HG03103 (cell line): ENCODE results near the gene ADGRA3.

Experiments used
- ATAC-seq: cut with Tn5 transposase; IDR thresholded peaks from one replicate; pipeline ENCODE4 v1.9.1; 2021; ENCODE audit warnings: low read depth; ENCODE audit not compliant: unreplicated experiment

The ADGRA3 gene, protein sequence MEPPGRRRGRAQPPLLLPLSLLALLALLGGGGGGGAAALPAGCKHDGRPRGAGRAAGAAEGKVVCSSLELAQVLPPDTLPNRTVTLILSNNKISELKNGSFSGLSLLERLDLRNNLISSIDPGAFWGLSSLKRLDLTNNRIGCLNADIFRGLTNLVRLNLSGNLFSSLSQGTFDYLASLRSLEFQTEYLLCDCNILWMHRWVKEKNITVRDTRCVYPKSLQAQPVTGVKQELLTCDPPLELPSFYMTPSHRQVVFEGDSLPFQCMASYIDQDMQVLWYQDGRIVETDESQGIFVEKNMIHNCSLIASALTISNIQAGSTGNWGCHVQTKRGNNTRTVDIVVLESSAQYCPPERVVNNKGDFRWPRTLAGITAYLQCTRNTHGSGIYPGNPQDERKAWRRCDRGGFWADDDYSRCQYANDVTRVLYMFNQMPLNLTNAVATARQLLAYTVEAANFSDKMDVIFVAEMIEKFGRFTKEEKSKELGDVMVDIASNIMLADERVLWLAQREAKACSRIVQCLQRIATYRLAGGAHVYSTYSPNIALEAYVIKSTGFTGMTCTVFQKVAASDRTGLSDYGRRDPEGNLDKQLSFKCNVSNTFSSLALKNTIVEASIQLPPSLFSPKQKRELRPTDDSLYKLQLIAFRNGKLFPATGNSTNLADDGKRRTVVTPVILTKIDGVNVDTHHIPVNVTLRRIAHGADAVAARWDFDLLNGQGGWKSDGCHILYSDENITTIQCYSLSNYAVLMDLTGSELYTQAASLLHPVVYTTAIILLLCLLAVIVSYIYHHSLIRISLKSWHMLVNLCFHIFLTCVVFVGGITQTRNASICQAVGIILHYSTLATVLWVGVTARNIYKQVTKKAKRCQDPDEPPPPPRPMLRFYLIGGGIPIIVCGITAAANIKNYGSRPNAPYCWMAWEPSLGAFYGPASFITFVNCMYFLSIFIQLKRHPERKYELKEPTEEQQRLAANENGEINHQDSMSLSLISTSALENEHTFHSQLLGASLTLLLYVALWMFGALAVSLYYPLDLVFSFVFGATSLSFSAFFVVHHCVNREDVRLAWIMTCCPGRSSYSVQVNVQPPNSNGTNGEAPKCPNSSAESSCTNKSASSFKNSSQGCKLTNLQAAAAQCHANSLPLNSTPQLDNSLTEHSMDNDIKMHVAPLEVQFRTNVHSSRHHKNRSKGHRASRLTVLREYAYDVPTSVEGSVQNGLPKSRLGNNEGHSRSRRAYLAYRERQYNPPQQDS (N-terminal part only)

GRCh38 chr4:22515888-22516541 lies at the start of gene ADGRA3:
Gene ADGRA3 (minus strand): TSS chr4:22516066. CDS start chr4:22515784, 282 bp downstream.
- peak; percentile 66 for ATAC-seq

DNA sequence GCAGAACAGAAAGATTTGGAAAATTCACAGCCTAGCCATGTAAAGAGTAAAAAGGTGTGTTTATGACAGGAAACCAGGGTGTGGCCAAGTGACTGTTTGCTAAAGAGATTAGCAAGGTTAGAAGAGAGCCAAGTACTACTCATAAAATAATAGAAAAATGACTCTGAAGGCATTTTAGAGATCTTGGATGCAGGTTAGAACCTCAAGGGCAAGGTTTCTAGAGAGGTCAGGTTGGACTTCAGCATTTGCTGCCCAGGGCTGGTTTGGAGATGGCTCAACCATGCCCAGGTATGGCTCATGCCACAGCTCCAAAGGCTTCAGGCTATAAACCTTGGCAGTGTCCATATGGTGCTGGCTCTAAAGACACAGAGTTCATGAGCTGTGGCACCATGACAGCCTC lies 40.6 kb upstream of the ADGRA3 start:
- no peak for ATAC-seq

DNA sequence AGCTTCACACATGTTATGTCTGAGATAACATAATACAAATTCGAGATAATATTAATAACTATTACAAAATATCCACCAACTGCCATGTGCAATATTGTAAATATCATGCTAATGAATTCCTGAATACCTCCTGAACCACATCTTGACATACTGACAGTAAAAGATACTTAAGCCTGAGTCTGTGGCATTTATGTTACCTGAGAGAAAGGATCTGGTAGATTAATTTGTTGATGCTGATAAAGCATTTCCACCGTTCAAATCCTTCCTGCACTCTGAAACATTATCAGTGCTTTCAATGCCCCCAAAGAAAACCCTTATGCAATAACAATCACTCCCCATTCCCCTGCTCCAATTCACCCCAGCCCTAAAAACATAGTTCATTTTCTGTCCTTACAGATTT lies 38.8 kb upstream of the ADGRA3 start:
- no peak for ATAC-seq

DNA sequence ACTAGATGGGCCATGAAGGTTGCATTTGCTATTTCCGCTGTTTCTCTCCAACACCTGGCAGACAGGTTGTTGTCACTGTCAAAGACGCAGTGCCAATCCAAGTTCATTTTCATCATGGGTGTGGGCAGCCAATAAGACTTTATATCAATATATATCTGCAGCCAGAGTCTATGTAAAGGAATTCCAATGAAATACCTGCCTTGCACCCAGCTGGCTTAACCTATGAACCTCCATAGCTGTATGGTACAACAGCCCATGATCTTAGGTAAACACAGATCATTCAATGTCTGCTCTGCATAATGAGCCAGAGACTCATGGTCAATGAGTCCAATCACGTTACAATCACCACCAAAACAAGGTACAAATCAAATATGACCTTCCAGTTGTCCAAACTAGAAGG lies 37.7 kb upstream of the ADGRA3 start:
- ATAC-seq = no peak

DNA sequence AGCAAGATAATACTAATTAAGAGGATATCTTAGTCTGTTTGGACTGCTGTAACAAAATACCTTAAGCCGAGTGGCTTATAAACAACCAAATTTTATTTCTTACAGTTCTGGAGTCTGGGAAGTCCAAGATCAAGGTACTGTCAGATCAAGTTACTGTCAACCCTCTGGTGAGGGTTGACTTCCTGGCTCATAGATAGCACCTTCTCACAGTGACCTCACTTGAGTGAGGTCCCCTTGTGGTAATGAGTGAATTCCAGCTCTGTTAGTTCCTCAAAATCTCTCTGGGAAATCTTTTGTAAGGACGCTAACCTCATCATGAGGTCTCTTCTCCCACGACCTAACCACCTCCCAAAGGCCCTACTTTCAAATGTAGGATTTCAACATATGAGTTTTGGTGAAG lies 36.9 kb upstream of the ADGRA3 start:
- no peak for ATAC-seq

GRCh38 chr4:22551550-22551949 lies 35.7 kb upstream of the ADGRA3 start:
- ATAC-seq = no peak

- ATAC-seq = no peak
These were observed 30.4 kb upstream of the ADGRA3 start for GRCh38 chr4:22546299-22546698.

- ATAC-seq = no peak
These were observed 23.4 kb upstream of the ADGRA3 start for GRCh38 chr4:22539251-22539650.

DNA sequence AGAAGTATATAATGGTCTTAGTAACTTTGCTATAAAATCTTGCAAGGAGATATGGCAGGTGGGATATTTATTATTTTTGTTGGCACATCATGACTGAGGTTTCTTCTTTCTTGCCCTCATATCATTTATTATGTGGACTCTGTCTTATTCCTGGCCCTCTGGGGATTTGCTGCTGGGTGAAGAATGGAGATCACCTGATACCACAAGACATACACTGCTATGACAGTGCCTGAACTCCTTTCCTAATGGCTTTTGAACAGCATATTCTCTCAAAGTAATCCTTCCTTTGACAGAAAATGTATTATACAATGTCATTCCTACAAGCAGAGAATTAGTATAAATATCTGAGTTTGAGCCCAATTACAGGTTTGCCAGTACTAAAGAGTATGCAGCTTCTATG lies 22.0 kb upstream of the ADGRA3 start:
- ATAC-seq = no peak

GRCh38 chr4:22534374-22534773 lies 18.5 kb upstream of the ADGRA3 start:
- ATAC-seq = no peak

GRCh38 chr4:22532896-22533295 lies 17.0 kb upstream of the ADGRA3 start:
- no peak for ATAC-seq

DNA sequence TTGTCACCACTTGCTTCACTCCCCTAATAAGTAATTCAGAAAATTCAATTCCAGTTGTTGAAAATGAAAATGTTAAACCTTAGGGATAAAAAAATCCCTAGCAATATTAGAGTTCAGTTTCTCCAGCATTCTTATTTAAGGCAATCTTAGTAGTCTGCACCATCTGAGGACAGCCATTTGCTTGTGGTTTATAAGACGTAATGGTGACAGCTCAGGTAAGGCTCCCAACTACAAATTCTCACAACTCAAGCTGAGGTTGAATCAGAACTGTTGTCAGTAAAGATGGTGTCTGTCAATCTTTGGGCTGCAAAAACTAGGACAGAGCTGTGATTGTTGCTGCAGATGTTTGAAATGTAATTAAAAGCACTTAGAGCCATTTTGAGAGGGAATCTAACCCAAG lies 16.3 kb upstream of the ADGRA3 start:
- no peak for ATAC-seq

GRCh38 chr4:22531311-22532019 lies 15.6 kb upstream of the ADGRA3 start:
- no peak for ATAC-seq

- ATAC-seq = no peak
These were observed 9.0 kb upstream of the ADGRA3 start for GRCh38 chr4:22524895-22525294.

- no peak for ATAC-seq
These were observed 7.0 kb upstream of the ADGRA3 start for GRCh38 chr4:22522706-22523501.

DNA sequence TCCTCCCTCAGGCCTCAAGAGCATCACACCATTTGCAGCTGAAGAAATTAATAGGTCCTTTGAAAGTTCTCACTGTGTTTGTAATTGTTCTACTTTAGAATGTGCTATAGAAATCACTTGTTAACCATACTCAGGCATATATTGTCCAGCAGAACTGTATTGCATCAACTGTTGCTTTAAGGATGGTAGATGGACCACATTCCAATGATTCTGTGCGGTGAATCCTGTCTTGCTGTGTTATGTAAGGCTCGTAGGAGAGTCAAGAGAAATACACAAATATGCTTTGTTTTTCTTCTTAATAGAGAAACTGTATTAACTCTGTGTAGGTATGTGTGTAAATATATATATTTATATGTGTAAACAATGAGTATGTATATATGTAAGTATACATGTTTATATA lies 6.3 kb upstream of the ADGRA3 start:
- no peak for ATAC-seq

- no peak for ATAC-seq
These were observed 5.4 kb upstream of the ADGRA3 start for GRCh38 chr4:22521240-22521639.

DNA sequence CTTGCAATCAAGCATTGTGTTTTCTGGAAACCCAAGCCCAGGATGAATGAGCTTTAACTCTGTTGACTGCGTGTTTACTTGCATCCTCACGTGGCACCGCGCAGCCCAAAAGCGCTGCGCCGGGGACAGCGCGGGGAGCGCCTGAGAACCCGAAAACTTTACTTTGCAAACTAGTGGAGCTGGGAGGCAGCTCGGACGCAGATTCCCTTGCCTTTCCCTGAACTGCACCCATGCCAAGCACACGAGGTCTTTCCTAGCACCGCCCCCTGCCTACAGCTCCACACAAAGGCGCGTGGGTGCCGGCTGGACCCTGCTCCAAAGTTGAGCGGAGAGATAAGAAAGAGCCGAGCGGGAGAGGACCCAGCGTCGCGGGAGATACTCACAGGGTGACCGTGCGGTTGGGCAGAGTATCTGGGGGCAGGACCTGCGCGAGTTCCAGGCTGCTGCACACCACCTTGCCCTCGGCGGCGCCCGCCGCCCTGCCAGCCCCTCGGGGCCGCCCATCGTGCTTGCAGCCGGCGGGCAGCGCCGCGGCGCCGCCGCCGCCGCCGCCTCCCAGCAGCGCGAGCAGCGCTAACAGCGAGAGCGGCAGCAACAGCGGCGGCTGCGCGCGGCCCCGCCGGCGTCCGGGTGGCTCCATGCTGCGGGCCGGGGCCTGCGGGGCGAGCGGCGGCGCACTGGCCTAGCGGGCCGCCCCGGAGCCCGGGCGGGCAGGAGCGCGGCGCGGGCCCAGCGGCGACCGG lies 550 bp downstream of the ADGRA3 start:
- ATAC-seq = peak; percentile 43
